Calu3 (cell line): ENCODE results near the gene MRTFA. TPM values are rescaled to one million over a fixed set of nuclear protein-coding genes. Genes with fewer than 3 reads are reported as not detected.

Experiments used
- BruUV-seq: library from RNA; stranded (reverse); fragments of 400-500 nt; replicated peaks from 2 replicates; lab custom pipeline; 2021; lab: Mats Ljungman, UMichigan
- CTCF ChIA-PET: fragments of 300-600 bp; sonication (Branson Sonifier 250); formaldehyde crosslinking; loops from one replicate; lab custom pipeline; 2022; ENCODE audit warnings: antibody characterized with exemption; lab: Charles Lee
- DNase-seq: peaks from one replicate; pipeline ENCODE4 v3.0.0; 2022
- H3K27ac Mint-ChIP-seq: one replicate; pipeline ENCODE4 v1.8.0; 2022; ENCODE audit warnings: mixed read lengths; ENCODE audit not compliant: unreplicated experiment
- H3K27me3 Mint-ChIP-seq: one replicate; pipeline ENCODE4 v1.8.0; 2022; ENCODE audit warnings: mixed read lengths; ENCODE audit not compliant: unreplicated experiment
- H3K36me3 Mint-ChIP-seq: one replicate; pipeline ENCODE4 v1.8.0; 2022; ENCODE audit warnings: mild to moderate bottlenecking, moderate library complexity, mixed read lengths; ENCODE audit not compliant: insufficient read depth, unreplicated experiment
- H3K4me1 Mint-ChIP-seq: one replicate; pipeline ENCODE4 v1.8.0; 2022; ENCODE audit warnings: mild to moderate bottlenecking, low read depth, mixed read lengths; ENCODE audit not compliant: unreplicated experiment
- H3K4me3 Mint-ChIP-seq: one replicate; pipeline ENCODE4 v1.8.0; 2022; ENCODE audit warnings: mild to moderate bottlenecking, low read depth, moderate library complexity, mixed read lengths; ENCODE audit not compliant: unreplicated experiment
- H3K9me3 Mint-ChIP-seq: one replicate; pipeline ENCODE4 v1.8.0; 2022; ENCODE audit warnings: low read depth, mixed read lengths; ENCODE audit not compliant: unreplicated experiment
- intact Hi-C: fragments of 100-400 bp; cut with micrococcal nuclease; formaldehyde crosslinking; loops from one replicate; pipeline ENCODE4 v1.10.0; 2022; ENCODE audit not compliant: unreplicated experiment
- total RNA-seq: library from RNA; stranded (reverse); gene quantifications from 2 replicates; pipeline ENCODE4 v1.2.3, GENCODE V29; 2022
- TF ChIP-seq, protein P1 (sequence below): fragments of 200-600 bp; IDR thresholded peaks from one replicate; pipeline ENCODE4 v1.8.0; 2022; ENCODE audit warnings: antibody characterized with exemption; ENCODE audit not compliant: unreplicated experiment

MRTFA gene
- total RNA-seq, 1 experiment from 2014 or later = 54.1 TPM

DNA sequence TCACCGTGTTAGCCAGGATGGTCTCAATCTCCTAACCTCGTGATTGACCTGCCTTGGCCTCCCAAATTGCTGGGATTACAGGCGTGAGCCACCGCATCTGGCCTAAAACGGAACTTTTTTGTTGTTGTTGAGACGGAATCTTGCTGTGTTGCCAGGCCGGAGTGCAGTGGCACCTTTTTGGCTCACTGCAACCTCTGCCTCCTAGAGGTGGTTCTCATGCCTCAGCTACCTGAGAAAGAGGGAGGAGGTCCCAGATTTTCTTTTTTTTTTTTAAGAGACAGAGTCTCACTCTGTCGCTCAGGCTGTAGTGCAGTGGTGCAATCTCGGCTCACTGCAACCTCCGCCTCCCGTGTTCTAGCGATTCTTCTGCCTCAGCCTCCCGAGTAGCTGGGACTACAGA is 34.9 kb upstream of the MRTFA start:
- DNase-seq = no peak
- BruUV-seq = no TSS peak
- intact Hi-C loops = no loop called here
- Mint-ChIP-seq H3K36me3 (peaks cover 3% of the 10 kb centered on the region), H3K9me3 (peaks cover 10% of the 10 kb centered on the region), H3K4me3 (no peak overlapping the region), H3K4me1 (peaks cover 6% of the 10 kb centered on the region), H3K27ac (no peak overlapping the region), H3K27me3 (peaks cover 12% of the 10 kb centered on the region)
- TF ChIP-seq, protein P1, sequence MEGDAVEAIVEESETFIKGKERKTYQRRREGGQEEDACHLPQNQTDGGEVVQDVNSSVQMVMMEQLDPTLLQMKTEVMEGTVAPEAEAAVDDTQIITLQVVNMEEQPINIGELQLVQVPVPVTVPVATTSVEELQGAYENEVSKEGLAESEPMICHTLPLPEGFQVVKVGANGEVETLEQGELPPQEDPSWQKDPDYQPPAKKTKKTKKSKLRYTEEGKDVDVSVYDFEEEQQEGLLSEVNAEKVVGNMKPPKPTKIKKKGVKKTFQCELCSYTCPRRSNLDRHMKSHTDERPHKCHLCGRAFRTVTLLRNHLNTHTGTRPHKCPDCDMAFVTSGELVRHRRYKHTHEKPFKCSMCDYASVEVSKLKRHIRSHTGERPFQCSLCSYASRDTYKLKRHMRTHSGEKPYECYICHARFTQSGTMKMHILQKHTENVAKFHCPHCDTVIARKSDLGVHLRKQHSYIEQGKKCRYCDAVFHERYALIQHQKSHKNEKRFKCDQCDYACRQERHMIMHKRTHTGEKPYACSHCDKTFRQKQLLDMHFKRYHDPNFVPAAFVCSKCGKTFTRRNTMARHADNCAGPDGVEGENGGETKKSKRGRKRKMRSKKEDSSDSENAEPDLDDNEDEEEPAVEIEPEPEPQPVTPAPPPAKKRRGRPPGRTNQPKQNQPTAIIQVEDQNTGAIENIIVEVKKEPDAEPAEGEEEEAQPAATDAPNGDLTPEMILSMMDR = no peak
- CTCF ChIA-PET = no interaction called here

DNA sequence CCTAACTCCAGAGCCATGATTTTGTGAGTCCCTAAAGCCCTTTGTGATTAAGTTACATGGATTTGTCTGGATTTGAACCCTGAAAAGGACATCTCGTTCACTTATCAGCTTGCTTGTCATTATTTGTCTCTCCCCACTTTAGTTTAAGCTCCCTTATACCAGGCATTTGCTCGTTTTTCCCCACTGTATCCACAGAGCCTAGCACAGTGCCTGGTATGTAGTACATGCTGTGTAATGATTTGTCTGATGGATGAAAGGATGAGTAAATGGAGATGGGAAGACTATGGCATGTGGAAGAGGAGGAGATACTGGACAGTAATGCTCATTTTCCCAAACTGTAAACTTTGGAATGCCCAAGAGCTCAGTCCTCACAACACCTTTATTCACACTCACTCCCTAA is 33.5 kb upstream of the MRTFA start:
- Mint-ChIP-seq H3K9me3 (peaks cover 10% of the 10 kb centered on the region), H3K36me3 (peaks cover 3% of the 10 kb centered on the region), H3K27me3 (peaks cover 12% of the 10 kb centered on the region), H3K4me3 (no peak overlapping the region), H3K27ac (no peak overlapping the region), H3K4me1 (peaks cover 6% of the 10 kb centered on the region)
- intact Hi-C loops = no loop called here
- no peak for DNase-seq
- no TSS peak for BruUV-seq
- TF ChIP-seq, protein P1 = no peak
- CTCF ChIA-PET = interaction anchor here (0.5 to 0.9 kb wide), 2 partner anchors 63 to 233 kb away, joined by 3 to 4 read pairs; no protein-coding TSS in a partner anchor

DNA sequence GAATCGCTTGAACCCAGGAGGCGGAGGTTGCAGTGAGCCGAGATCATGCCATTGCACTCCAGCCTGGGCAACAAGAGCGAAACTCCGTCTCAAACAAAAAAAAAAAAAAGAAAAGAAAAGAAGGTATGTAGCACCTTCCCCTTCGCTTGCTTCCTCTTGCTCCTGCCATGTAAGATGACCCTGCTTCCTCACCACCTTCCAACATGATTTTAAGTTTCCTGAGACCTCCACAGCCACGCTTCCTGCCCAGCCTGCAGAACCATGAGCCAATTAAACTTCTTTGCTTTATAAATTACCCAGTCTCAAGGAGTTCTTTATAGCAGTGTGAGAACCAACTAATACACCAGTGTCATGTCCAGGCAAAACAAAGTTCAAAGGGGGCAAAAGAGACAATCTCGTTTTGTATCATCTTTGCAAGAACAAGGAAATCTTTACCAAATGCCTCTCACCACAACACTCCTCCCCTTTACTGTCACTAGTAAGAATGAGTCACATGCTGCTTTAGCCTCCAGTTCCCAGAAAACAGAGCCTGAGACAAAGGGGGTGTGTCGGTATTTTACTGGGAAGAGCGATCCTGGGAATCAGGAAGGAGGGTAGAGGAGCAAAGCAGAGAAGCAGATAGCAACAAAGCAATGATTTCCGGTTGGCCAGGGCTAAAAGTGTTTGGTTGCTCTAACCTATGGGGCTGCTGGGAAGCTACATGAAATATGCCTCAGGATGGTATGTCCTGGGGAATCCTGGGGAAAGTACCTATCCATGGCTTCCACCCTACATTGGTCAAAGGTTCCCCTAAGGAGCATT is 32.3 kb upstream of the MRTFA start:
- H3K27ac Mint-ChIP-seq = peak overlapping the region; percentile 25
- intact Hi-C loops = no loop called here
- no peak for DNase-seq
- H3K4me1 Mint-ChIP-seq = peaks cover 6% of the 10 kb centered on the region
- peaks cover 10% of the 10 kb centered on the region for H3K9me3 Mint-ChIP-seq
- BruUV-seq = no TSS peak
- H3K36me3 Mint-ChIP-seq = peaks cover 3% of the 10 kb centered on the region
- peaks cover 12% of the 10 kb centered on the region for H3K27me3 Mint-ChIP-seq
- TF ChIP-seq, protein P1 = no peak
- CTCF ChIA-PET = interaction anchor here (0.9 kb wide), 1 partner anchor 232 kb away, joined by 4 read pairs; no protein-coding TSS in a partner anchor
- no peak overlapping the region for H3K4me3 Mint-ChIP-seq

DNA sequence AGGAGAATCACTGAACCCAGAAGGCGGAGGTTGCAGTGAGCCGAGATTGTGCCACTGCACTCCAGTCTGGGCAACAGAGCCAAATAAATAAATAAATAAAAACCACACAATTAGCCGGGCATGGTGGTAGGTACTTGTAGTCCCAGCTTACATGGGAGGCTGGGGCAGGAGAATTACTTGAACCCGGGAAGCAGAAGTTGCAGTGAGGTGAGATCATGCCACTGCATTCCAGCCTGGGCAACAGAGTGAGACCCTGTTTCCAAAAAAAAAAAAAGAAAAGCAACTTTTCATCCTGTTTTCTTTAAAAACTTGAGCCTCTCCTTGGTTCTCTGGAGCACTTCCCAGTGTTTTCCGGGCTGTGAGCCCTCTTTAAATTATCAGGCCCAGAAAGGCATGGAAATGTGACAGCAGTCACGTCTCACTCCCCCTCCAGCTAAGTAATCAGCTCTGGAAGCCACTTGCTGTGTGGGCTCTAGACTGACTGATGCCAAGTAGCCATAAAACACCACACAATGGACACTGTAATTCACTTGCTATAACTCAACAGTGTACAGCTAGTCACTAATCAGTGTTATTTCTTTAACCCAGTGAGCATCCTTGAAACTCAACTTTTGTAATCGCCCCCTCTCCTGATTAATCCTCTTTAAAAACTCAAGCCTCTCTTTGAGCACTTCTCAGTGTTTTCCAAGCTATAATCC is 29.8 kb upstream of the MRTFA start:
- CTCF ChIA-PET = interaction anchor here (0.8 kb wide), 1 partner anchor 17 kb away, joined by 4 read pairs; no protein-coding TSS in a partner anchor
- intact Hi-C loops = no loop called here
- TF ChIP-seq, protein P1 = no peak
- no peak for DNase-seq
- H3K27ac Mint-ChIP-seq = no peak overlapping the region
- H3K27me3 Mint-ChIP-seq = no peaks in the 10 kb centered on the region
- H3K36me3 Mint-ChIP-seq = peaks cover 3% of the 10 kb centered on the region
- no peak overlapping the region for H3K4me3 Mint-ChIP-seq
- BruUV-seq = no TSS peak
- H3K9me3 Mint-ChIP-seq = peaks cover 7% of the 10 kb centered on the region
- peaks cover 6% of the 10 kb centered on the region for H3K4me1 Mint-ChIP-seq
